Stimulated activated CD4-positive, alpha-beta T cell treated with anti-CD3 and anti-CD28 coated beads, Interleukin-15, amount 100 ng/mL, for 24 hours (primary cell): ENCODE measurements around the gene RNF157.

Source experiments
- DNase-seq: peaks from one replicate; pipeline ENCODE4 v3.0.0-alpha.2; 2020

RNF157 gene

DNA sequence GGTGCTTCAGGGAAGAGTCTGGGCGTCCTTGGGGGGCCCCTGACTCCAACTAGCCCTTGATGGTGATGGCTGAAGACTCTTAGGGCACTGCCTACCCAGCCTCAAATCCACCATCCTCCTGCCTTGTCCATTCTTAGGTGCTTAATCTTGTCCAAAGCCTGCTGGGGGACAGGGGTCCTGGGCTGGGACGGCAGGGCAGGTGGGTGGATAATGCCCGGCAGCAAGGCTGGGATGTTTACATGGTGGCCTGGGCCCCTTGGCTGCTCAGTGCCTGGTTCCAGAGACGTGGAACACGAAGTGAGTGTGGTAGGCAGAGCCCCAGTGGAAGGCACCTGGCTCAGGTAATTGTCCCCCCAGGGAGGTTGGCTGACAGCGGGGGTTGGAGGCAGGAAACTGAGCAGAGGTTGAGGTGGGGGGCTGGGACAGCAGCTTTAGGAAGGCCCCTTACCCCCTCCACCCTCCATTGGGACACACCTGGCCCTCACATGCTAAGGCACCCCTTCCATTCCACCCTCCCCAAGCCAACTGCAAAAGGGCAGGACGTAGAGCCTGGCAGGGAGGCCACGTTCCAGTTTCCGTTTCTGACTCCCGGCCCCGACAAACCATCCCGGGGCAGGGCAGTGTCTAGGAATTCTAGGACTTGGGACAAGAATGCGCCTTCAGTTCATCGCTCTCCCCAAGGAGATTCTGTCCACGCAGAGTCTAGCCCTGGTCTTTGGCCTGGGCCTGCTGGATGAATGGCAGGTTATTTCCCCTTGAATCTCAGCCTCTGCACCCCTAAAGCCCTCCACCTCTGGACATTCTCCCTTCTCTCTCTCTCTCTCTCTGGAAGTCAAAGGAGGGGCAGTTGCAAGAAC is 101.2 kb downstream of the RNF157 start:
- no peak for DNase-seq

DNA sequence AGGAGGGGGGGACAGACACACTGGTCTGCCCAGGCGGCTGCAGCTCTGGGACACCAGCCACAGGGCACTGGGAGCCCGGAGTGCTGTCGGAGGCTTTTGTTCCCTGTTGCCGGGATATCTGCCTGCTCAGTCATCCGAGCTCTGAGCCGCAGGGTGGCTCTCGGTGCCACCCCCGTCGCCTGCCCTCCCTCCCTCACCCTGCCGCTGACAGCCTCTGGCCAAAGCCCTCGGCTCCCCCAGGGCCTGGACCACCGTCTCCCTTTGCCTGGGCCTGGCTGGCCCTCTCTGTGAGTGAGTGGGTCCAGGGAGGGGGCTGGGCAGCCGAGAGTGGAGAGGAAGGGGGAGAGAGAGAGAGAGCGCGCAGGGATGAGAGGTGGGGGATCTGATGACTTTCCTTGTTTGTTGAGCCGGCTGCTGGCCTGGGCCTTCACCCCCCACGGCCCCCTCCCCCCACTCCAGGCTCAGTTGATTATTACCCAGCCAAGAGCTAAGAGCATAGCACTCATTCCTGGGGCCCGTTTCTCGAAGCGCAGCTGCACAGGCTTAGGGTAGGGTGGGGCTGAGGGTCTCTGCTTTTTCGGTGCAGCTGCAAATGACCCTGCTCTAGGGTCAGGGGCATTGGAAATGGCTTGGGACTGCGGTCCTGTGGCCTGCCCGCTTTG is 101.9 kb downstream of the RNF157 start:
- no peak for DNase-seq

DNA sequence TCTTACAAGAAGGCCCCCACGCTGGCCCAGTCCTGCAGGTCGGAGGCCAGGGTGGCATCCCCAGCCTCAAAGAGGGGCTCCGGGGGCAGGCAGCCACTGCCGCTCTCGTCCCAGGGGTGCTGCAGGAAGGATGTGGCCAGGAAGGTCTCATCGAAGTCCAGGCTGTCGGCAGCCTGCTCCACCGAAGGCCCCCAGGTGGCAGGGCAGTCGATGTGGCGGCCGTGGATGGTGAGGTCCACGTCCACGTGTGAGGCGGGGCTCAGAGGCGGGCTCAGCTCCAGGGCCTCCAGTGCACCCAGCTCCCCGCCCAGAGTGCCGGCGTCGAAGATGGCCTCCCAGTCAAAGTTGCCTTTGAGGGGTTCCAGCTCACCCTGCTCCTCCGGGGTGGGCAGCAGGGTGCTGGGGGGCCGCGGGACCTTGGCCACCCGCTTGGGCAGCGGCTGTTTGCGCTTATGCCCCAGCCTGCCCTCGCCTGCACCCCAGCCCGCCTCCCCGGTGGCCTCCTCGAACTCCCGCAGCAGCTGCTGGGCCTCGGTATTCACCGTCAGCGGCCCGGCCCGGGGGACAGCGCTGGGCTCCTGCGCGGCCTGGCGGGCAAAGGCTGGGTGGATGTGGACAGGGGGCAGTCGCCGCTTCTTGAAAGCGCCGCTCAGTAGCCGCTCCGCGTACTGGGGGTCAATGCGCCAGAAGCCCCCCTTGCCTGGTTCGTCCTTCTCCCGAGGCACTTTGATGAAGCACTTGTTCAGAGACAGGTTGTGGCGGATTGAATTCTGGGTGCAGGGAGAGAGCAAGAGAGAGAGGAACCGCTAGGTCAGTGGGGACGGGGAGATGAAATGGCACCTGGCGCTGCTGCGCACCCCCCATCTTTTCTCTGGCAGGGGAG is 102.7 kb downstream of the RNF157 start:
- no peak for DNase-seq

DNA sequence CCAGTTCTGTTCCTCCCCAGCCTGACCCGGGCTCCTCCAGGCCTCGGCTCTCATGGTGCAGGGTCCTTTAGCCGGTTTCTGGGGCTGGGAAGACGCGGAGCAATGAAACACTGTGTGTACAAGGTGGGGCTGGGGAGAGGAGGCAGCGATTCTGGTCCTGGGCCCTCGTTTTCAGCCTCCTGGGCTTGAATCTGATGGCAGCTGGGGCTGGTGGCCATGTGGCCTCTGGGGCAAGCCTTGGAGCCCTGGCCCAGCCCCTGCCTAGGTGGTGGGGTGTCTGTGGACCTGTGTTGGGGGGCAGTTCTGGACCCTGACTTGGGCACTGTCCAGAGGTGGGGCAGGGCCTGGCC is 103.3 kb downstream of the RNF157 start:
- no peak for DNase-seq

DNA sequence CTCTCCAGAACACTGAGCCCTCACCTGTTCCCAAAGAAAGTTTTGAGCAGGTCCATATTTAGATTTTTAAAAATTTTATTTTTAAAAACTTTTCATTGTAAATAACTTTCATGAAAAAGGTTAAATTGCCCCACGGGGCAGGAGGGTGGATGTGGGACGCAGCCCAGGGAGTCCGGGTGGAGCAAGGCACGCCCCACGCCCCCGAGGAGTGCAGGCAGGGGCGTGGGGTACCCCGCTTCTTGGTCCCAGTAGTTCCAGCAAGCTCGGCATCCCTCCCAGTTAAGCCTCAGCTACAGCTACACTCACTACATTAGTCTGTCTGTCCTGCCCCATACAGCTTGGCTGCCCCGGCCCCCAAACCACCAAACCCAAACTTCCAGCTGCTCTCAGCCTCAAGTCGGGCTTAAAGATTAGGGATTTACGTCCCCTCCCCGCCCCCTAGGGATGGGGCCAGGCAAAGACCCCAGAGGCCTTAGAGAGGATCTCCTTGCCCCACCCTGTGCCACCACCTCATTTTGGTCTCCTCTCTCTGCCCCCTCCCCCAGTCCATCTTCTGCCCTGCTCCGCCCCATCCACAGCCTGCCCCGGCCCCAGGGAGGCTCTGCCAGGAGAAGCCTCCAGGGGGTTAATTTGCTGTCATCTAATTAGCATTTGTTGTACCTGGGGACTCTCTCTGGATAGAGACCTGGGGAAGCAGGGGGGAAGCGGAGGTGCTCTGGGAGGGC is 103.9 kb downstream of the RNF157 start:
- no peak for DNase-seq

DNA sequence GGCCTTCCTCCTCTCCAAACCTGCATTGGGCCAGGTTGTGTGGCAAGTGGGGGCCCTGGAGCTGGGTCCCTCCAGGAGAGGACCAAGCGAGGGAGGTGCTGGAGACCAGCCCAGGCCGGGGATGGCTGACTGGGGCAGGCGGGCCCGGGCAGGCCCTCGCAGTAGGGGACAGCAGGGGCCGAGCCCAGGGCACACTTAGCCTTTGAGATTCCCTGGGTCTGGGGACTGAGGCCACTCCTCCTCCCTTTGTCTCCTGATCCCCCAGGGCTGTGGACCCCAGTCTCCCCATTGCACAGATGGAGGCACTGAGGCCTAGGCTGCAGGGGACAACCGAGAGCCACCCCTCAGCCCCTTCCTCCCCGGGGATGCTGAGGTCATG is 104.5 kb downstream of the RNF157 start:
- no peak for DNase-seq

DNA sequence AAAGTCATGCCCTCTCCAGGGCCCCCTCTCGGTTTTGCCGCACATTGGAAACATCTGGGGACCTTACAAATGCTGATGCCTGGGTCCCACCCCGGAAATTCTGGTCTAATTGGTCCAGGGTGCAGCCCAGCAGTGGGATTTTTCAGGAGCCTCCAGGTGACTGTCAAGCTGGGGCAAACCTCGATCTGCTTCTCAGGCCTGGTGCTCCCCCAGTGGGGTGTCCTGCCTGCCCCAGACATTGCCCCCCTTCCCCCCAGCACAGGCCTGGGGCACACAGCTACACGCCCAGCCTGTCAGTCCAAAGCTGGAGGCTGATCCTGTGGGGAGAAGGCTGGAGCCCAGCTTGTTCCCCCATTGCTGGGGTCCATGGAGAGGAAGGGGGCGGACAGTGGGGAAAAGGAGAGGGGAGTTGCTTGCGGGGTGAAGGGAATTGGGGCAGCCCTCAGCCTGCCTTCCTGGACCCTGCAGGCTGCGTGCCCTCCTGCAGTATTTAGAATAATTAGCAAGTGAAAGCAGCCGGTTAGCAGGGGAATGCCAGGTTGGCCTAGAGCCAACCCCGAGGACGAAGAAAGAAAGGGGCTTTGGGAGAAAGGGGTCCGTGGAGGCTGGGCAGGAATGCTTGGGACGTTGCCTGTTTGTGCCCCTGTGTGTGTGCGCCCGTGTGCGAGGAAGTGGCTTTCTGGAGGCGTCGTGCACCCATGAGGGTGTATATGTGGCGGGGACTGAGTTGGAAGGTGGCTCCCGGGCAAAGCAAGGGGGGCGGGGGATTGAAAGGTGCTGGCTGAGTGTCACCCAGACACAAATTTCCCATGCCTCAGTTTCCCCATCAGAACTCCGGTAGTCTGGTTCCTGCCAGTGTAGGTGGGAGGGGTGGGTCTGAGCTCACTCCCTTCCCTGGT is 105.1 kb downstream of the RNF157 start:
- no peak for DNase-seq

DNA sequence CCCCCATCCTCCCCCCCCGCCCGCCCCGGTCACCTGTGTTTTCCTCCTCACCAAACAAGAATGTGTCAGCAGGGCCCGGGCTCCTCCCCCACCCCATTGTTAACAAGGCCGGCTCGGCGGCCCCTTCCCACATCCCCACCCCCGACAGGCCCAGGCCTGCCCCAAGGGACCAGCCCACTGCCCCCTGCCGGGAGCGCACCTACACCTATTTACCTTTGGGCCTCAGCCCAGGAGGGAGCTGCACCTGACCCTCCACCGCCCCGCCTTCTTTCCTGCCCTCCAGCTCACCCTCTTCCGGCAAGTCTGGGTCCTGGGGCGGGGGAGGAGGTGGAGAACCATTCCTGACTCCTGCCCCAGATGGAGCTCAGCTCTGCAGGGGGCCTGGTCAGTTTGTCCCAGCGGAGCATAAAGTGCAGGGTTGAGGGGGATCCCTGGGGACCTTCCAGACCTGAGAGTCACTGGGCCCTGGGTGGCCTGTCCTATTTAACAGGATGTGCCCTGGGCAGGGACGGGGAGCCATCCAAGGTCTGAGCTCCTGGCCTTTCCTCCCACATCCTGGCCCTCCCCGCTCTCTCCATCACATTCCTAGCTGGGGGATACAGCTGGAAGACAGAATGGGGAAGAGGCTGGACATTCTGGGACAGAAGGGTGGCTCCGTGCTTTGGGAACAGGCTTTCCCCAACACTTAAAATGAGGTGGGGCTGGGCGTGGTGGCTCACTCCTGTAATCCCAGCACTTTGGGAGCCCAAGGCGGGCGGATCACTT is 107.5 kb downstream of the RNF157 start:
- no peak for DNase-seq

DNA sequence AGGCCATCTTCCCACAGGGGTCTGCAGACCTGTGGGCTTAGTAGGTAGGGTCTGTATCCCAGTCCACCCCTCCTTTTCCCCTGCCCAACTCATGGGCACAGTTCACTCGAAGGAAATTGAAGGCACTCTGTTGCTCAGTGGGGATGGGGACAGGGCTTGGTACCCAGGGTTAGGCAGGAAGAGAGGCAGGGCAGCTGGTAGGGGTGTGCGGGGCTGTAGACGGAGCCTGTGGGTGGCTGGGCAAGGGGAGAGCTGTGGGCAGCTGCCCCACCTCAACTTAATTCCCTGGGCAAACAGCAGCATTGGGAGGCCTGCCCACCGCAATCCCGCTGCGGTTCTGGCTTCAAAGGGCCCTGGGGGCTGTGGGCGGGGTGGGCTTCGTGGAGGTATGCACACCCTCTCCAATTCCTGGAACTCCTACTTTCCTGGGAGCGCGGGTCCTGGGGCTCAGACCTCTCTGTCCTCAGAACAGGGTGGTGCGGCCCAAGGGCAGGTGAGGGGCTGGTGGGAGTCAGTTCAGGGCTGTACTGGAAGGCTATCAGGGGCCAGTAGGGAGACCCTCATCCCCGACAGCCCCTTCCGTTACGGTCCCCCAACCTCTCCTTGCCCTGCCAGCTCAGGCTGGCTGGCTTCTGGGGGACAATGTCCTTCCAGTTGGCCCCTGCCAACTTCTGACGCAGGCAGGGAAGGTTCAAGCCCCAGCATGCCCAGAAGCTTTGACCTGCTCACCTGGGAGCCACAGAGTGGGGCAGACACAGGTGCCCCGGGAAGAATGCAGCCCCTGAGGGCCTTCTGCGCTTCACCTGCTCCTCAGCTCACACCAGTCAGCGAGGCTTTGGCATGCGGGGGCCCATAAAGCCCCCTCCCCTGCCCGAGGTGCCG is 108.4 kb downstream of the RNF157 start:
- DNase-seq = no peak

DNA sequence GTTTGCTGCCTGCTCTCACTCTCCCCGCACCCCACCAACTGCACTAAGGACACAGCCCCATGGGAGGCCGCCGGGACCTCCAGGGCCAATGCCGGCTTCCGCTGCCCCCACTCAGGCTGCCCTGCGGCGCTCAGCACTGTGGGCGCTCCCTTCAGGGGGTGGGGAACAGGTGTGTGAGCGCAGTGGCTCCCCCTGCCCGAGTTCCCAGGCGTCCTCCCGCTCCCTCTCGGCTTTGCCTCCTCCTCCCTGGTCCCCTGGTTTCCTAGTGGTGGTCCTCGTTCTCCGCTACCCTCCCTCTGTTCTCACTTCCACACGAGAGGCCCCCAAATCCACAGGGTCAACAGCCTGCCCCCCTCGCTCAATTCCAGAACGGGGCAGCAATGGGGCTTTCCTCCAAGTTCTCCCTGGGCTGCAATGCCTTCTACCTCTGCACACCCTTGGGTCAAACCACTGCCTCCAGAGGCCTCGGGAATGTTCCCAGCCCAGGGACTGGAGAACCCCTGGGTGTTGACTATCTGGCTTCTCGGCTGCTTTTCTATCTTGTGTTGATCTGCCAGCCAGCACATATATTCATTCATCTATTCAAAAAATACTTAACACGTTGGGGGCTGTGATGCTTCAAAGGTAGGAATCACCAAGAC is 109.1 kb downstream of the RNF157 start:
- no peak for DNase-seq

DNA sequence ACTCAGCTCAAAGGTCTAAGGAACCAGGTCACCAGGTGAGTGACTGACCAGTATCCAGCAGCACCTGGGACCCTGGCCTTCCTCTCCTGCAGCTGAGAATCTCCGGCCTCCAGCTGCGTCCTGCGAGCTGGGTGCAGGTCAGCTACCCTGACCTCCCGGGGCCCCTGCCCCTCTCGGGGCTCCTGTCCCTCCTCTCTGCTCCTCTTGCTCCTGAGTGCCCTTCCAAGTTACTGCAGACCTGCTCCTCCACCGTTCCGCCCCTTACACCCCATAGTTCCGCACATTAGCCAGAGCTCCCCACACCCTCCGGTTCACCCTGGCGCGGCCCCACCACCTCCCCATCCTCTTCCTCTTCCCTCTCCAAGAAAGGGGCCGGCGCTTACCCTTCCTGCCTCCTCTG is 109.8 kb downstream of the RNF157 start:
- no peak for DNase-seq

DNA sequence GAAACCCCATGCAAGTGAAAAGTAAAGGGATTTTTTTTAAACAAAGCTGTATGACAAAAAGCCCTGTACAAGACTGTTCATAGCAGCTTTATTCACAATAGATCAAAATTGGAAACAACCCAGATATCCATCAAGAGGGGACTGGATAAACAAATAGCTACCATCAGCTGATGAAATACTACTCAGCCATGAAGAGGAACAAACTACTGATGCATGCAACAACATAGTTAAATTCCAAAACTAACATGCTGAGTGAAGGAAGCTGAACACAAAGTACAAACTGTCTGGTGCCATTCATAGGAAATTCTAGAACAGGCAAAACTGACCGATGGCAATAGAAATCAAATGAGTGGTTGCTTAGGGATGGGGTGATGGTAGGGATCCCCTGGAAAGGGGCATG is 114.4 kb downstream of the RNF157 start:
- DNase-seq = no peak

DNA sequence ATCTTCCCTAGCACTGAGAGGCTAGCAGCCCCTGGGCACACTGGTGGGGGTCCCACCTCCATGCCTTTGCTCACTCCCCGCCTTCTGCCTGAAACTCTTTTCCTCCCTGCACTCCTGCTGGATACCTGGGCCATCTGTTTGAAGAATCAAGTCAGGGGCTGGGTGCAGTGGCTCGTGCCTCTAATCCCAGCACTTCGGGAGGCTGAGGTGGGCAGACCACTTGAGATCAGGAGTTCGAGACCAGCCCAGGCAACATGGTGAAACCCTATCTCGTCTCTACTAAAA is 115.0 kb downstream of the RNF157 start:
- no peak for DNase-seq

DNA sequence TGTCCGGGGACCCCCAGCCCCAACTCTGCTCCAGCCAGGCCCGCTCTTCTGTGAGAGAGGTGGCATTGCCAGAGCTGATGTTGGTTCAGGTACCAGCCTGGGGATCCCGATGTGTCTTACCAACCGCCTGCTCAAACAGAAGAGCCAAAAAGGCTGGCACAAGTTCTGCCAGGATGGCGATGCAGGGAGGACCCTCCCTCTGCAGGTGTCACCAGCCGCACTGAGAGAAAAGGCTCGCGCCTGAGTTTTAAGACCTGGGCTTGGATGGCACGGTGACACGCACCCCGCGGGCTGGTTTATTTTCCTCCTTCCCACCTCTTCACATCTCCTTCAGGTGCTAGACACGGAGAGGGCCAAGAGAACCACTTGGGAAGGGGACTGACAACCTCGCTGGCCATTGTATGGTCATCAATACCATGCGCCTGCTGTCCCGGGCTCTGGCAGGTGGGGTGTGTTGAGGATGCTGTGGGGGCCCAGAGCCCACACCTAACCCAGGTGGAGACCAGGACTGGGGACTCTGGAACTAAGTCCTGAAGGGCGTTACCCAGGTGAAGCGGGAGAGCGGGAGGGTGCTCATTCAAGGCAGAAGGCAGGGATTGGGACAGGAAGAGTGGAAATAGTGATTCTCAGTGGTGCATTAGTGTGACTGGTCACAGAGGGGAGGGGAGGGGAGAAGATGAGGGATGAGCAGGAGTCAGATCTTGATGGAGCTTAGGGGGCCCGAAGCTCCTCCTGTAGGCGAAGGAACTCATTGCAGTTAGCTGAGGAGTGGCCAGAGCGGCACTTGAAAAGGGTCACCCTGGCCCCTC is 115.5 kb downstream of the RNF157 start:
- no peak for DNase-seq

DNA sequence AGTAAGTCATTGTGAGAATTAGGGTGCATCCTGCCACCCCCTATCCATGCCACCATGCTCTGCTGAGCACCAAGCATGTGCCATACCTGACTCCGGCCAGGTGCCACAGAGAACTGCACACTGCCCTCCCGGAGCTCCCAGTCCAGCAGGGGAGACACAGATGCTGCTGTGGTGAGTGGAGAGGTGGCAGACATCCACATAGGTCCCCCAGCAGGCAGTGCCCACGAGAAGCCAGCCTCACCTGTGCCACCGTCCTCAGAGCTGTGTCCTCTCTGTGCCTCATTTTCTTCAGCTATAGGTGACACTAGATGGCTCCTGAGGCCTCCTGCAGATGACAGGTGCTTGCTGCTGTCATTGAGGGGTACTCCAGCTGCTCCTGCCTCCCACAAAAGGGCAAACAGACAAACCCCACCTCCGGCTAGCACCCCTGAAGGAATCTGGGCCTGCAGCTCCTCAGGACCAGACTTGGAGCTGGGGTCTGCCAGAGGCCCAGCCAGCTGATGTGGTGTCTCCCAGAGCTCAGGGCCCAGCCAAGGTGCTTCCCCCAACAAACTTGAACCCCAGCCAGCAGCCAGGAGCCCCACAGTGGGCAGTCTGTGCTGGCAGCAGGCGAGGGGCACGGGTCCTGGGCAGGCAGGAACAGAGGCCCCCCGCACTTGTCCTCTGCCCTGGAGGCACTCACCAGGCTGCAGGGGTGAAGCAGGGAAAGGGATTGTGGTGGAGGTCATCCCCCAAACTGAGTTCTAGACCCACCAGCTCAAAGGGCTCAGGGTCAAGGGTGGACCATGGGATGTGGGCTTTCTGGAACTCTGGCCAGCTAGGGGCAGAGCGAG is 116.3 kb downstream of the RNF157 start:
- DNase-seq = no peak

DNA sequence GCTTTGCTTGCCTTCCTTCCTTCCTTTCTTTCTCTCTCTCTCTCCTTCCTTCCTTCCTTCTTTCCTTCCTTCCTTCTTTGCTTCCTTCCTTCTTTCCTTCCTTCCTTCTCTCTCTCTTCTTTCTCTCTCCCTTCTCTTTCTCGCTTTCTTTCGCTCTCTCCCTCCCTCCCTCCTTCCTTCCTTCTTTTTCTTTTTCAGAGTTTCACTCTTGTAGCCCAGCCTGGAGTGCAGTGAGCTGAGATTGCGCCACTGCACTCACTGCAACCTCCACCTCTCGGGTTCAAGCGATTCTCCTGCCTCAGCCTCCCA is 117.1 kb downstream of the RNF157 start:
- DNase-seq = no peak

DNA sequence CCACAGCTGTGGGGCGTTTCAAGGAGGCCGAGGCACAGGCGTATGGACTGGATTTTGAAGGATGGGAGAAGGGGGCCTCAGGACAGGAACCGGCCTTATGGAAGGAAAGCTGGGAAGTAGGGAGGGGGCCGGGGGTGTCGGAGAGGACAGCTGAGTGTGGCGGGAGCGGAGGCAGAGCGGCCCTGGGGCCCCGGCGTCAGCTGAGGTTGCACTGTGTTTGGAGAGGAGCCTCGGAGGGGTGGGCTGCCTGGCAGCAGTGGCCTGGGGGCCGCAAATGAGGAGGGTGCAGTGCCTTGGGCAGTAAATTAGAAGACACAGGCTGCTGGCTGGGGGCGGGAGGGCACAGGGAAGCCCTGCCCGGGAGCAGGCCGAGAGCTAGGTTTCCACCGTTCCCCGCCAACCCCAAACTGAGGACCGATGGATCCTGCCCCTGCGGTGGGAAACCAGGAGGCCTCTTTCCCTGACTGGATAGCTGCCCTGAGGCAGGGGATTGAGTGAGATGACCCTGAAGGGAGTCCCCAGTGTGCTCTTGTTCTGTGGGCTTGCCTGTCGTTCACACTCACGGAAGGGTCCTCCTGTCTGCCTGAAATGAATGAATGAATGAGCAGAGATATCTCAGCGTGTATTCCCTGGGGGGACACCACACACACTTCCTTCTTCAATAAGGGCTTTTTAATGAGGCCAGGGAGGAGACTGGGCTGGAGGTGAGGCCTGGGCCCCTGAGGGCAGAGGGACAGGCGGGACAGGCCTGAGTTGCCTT is 117.7 kb downstream of the RNF157 start:
- DNase-seq = no peak
